ENCODE results near the gene MSL1. TPM values are rescaled to one million over a fixed set of nuclear protein-coding genes. Genes with fewer than 3 reads are reported as not detected.
A peak's percentile ranks its signal among the peaks of the same experiment; 100 is the strongest.

Gene MSL1
- total RNA-seq, 4 donors from 2014 or later, result 69.9 to 101 (median 80.4) TPM

DNA sequence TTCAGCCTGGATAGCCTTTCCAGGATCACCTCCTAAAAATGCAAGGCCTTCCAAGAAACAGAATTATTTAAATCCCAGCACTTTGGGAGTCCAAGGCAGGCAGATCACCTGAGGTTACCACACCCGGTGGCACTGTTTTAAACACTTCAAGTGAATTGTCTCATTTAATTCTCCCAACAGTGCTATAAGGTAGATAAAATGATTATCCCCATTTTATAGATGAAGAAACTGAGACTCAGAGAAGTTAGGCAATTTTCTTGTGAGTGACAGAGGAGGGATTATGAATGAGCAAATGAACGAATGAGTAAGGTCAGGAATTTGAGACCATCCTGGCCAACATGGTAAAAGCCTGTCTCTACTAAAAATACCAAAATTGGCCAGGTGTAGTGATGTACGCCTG, 42.2 kb upstream of the MSL1 start:
- 95 to 97% methylated on average over 3 of the region's 3 CpGs for WGBS, 2 donors
- intact Hi-C loops (cut with DNase I), result no loop called here
- peaks cover 2 to 4% of the 10 kb centered on the region in 2 donors for H3K36me3 ChIP-seq
- no peak for TF ChIP-seq POLR2A (IDR thresholded peaks at IDR 0.05)
- TF ChIP-seq, protein P1, sequence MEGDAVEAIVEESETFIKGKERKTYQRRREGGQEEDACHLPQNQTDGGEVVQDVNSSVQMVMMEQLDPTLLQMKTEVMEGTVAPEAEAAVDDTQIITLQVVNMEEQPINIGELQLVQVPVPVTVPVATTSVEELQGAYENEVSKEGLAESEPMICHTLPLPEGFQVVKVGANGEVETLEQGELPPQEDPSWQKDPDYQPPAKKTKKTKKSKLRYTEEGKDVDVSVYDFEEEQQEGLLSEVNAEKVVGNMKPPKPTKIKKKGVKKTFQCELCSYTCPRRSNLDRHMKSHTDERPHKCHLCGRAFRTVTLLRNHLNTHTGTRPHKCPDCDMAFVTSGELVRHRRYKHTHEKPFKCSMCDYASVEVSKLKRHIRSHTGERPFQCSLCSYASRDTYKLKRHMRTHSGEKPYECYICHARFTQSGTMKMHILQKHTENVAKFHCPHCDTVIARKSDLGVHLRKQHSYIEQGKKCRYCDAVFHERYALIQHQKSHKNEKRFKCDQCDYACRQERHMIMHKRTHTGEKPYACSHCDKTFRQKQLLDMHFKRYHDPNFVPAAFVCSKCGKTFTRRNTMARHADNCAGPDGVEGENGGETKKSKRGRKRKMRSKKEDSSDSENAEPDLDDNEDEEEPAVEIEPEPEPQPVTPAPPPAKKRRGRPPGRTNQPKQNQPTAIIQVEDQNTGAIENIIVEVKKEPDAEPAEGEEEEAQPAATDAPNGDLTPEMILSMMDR (IDR thresholded peaks at IDR 0.05), result no peak
- DNase-seq, result no peak
- H3K9me3 ChIP-seq, result no peaks in the 10 kb centered on the region
- H3K4me3 ChIP-seq (replicated peaks in 1 of 3), result no peak overlapping the region
- no peaks in the 10 kb centered on the region for H3K27me3 ChIP-seq
- no peak overlapping the region for H3K27ac ChIP-seq
- H3K4me1 ChIP-seq, result peaks cover 19 to 29% of the 10 kb centered on the region in 2 donors

DNA sequence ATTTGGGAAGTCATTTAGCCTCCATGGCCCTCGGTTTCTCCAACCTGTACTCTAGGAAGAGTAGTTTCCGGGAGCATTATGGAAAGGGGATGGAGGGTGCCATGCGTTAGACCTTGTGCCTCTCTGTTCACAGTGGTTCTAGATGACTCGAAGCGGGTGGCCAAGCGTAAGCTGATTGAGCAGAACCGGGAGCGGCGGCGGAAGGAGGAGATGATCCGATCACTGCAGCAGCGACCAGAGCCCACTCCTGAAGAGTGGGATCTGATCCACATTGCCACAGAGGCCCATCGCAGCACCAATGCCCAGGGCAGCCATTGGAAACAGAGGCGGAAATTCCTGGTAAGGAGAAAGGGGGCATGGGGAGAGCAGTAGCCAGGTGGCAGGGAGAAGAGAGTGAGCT, 37.3 kb upstream of the MSL1 start:
- intact Hi-C loops (cut with DNase I), result loop anchor here (10.0 kb wide), 1 partner anchor 70 kb away; the partner anchor contains the start of gene CSF3
- no peak for DNase-seq
- Histone ChIP-seq H3K27ac (no peak overlapping the region), H3K36me3 (peaks cover 40 to 42% of the 10 kb centered on the region in 2 donors), H3K4me1 (no peaks in the 10 kb centered on the region), H3K4me3 (replicated peaks in 1 of 3) (no peak overlapping the region), H3K27me3 (no peaks in the 10 kb centered on the region), H3K9me3 (no peaks in the 10 kb centered on the region)
- WGBS, 2 donors, result 94 to 95% methylated on average over 14 of the region's 14 CpGs
- no peak for TF ChIP-seq POLR2A (IDR thresholded peaks at IDR 0.05)
- TF ChIP-seq, protein P1 (IDR thresholded peaks at IDR 0.05), result no peak

DNA sequence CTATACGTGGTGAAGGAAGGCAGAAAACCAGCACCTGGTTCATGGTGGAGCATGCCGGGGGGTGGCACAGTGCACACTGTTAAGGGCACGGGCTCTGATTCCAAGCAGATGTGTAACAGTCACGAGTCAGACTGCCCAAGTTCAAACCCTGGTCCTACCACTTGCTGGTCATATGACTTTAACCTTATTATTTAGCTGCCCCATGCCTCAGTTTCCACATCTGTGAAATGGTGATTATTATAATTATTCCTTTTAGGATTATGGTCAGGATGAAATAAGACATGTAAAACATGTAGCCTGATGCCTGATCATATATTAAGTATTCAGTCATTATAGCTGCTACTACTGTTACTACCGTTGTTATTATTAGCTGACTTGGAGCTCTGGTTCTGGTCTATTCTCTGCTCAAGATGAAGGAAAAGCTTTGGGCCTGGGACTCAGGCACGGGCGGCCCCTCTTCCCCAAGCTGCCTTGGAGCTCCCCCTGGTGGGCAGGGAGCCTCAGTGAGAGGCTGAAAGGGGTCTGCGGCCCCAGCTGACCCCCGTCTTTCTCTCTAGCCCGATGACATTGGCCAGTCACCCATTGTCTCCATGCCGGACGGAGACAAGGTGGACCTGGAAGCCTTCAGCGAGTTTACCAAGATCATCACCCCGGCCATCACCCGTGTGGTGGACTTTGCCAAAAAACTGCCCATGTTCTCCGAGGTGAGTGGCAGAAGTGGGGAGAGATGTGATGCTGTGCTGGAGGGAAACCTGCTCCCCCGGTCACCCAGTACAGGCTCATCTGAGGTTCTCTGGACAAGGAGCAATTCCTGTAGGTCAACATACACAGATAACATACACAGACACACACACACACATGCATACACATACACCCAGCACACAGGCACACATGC, 35.4 kb upstream of the MSL1 start:
- Histone ChIP-seq H3K27ac (no peak overlapping the region), H3K36me3 (peaks cover 41 to 42% of the 10 kb centered on the region in 2 donors), H3K9me3 (no peaks in the 10 kb centered on the region), H3K4me3 (replicated peaks in 1 of 3) (no peak overlapping the region), H3K27me3 (no peaks in the 10 kb centered on the region), H3K4me1 (peaks cover 0 to 5% of the 10 kb centered on the region in 2 donors)
- intact Hi-C loops (cut with DNase I), result loop anchor here (10.0 kb wide), 1 partner anchor 72 kb away; the partner anchor contains the start of gene CSF3
- DNase-seq, result peak; percentile 63 to 67
- TF ChIP-seq, protein P1 (IDR thresholded peaks at IDR 0.05), result peak; percentile 56 to 79 (median 72)
- TF ChIP-seq POLR2A (IDR thresholded peaks at IDR 0.05), result no peak
- WGBS, 2 donors, result 65 to 68% methylated on average over 9 to 17 of the region's 17 CpGs

DNA sequence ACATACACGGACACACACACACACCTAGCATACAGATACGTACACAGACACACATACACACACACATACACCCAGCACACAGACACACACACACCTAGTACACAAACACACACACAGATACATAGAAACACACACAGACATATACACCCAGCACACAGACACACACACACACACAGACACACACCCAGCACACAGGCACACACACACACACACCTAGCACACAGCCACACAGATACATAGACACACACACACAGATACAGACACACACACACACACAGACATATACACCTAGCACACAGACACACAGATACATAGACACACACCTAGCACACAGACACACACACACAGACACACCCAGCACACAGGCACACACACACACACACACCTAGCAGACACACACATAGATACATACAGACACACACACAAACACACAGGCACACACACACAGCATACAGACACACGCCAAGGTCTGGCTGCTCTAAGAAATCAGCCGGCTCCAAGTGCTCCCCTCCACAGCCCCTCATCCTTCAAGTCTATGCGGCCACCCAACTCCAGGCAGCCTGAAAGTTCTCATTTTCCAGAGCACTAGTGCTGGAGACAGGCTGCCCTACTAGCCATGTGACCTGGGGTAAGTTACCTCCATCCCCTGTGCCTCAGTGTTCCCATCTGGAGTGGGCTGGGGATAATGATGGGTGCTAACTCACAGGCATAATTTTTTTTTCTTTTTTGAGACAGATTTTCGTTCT, 34.5 kb upstream of the MSL1 start:
- no peaks in the 10 kb centered on the region for H3K9me3 ChIP-seq
- H3K27me3 ChIP-seq, result no peaks in the 10 kb centered on the region
- 81 to 86% methylated on average over 6 of the region's 6 CpGs for WGBS, 2 donors
- no peak overlapping the region for H3K4me3 ChIP-seq (replicated peaks in 1 of 3)
- no peak overlapping the region for H3K27ac ChIP-seq
- peaks cover 41 to 42% of the 10 kb centered on the region in 2 donors for H3K36me3 ChIP-seq
- TF ChIP-seq, protein P1 (IDR thresholded peaks at IDR 0.05), result no peak
- no peak for TF ChIP-seq POLR2A (IDR thresholded peaks at IDR 0.05)
- intact Hi-C loops (cut with DNase I), result loop anchor here (10.0 kb wide), 1 partner anchor 72 kb away; the partner anchor contains the start of gene CSF3
- no peak for DNase-seq
- peaks cover 2 to 13% of the 10 kb centered on the region in 2 donors for H3K4me1 ChIP-seq
